HG02938 (cell line): Measurements from ENCODE around the gene PLA2G4E.
A peak's percentile ranks its signal among the peaks of the same experiment; 100 is the strongest.

Source experiments
- ATAC-seq: cut with Tn5 transposase; IDR thresholded peaks from one replicate; pipeline ENCODE4 v1.9.1; 2021; ENCODE audit warnings: mild to moderate bottlenecking, moderate library complexity; ENCODE audit not compliant: unreplicated experiment

PLA2G4E gene

GRCh38 chr15:42053010-42053409 lies 32.2 kb upstream of the PLA2G4E start:
- no peak for ATAC-seq

- no peak for ATAC-seq
Observed at GRCh38 chr15:42050484-42051255, 29.8 kb upstream of the PLA2G4E start.

- no peak for ATAC-seq
Observed at GRCh38 chr15:42048821-42049200, 28.0 kb upstream of the PLA2G4E start.

- ATAC-seq: no peak
Observed at GRCh38 chr15:42048080-42048820, 27.4 kb upstream of the PLA2G4E start.

- no peak for ATAC-seq
Observed at GRCh38 chr15:42046597-42046996, 25.8 kb upstream of the PLA2G4E start.

- no peak for ATAC-seq
Observed at GRCh38 chr15:42045211-42045615, 24.4 kb upstream of the PLA2G4E start.

- ATAC-seq: no peak
Observed at GRCh38 chr15:42042602-42043400, 22.0 kb upstream of the PLA2G4E start.

GRCh38 chr15:42038401-42038800 lies 17.6 kb upstream of the PLA2G4E start:
- no peak for ATAC-seq

GRCh38 chr15:42037656-42038055 lies 16.8 kb upstream of the PLA2G4E start:
- ATAC-seq: no peak

GRCh38 chr15:42036966-42037365 lies 16.1 kb upstream of the PLA2G4E start:
- ATAC-seq: no peak

GRCh38 chr15:42036112-42036905 lies 15.5 kb upstream of the PLA2G4E start:
- no peak for ATAC-seq

GRCh38 chr15:42035435-42035761 lies 14.6 kb upstream of the PLA2G4E start:
- ATAC-seq: peak; percentile 52

- no peak for ATAC-seq
Observed at GRCh38 chr15:42034628-42035434, 14.0 kb upstream of the PLA2G4E start.

- no peak for ATAC-seq
Observed at GRCh38 chr15:42033214-42033873, 12.5 kb upstream of the PLA2G4E start.

- ATAC-seq: no peak
Observed at GRCh38 chr15:42032376-42033213, 11.8 kb upstream of the PLA2G4E start.

GRCh38 chr15:42031198-42031915 lies 10.5 kb upstream of the PLA2G4E start:
- no peak for ATAC-seq

GRCh38 chr15:42027521-42027920 lies 6.7 kb upstream of the PLA2G4E start:
- ATAC-seq: no peak

- no peak for ATAC-seq
Observed at GRCh38 chr15:42024303-42024702, 3.5 kb upstream of the PLA2G4E start.
